Astrocyte of the hippocampus (primary cell): ENCODE results near the gene RALGPS2.
A peak's percentile ranks its signal among the peaks of the same experiment; 100 is the strongest.

Experiments
- DNase-seq: peaks from one replicate; pipeline ENCODE4 v3.0.0; 2011; ENCODE audit warnings: low read depth, low spot score

RALGPS2 gene

DNA sequence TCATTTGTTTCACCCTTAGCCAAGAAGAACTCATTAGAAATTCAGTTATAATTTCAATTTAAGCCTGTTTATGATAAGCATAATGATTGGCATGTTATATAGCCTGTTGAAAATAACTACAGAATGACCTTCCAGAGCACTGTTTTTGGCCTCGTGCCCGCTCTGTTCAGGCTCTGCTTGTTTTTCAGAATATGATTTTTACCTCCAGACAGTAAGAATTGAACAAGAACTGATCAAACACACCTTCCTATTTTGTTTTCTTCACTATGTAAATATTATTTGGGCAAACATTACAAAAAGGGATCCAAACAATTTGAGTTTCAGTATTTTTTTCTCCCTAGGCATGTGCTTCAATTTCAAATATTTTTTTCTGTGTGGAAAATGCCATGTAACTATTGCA lies 193.9 kb downstream of the RALGPS2 start:
- DNase-seq, result no peak

DNA sequence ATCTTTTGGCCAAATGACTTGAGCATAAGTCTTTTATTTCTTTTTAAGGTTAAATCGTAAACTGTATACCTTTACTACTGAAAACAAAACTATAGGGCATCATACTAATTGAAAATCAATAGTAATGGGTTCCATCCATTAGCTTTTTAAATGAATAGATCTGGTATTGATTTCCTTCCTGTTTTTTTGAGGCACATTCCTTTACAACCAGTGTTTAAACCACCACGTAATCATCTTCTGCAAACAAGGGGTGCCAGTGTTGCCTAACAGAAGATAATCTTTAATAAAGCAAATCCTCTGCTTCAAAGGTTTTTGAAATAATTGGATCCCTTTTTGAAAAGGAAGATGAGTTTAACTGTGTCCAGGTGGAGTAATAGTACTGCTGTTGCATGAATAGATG lies 194.5 kb downstream of the RALGPS2 start:
- DNase-seq, result no peak

DNA sequence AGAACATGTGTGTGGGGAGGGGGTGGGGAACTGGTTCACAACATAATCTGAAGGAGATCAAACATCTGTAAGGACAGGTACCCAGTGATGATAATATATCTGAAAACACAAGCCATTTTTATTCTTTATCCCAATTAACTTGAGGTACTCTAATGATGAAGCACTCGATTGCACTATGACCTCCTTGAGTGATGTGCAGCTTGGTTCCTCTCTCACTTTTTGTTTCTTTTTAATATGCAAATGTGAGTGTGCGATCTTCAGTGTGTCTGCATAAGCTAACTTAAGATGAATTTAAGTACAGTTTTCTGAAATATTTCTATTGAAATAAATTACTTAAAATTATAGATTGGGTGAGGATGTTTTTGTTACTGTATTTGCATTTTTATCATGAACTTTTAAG lies 196.5 kb downstream of the RALGPS2 start:
- DNase-seq, result no peak

DNA sequence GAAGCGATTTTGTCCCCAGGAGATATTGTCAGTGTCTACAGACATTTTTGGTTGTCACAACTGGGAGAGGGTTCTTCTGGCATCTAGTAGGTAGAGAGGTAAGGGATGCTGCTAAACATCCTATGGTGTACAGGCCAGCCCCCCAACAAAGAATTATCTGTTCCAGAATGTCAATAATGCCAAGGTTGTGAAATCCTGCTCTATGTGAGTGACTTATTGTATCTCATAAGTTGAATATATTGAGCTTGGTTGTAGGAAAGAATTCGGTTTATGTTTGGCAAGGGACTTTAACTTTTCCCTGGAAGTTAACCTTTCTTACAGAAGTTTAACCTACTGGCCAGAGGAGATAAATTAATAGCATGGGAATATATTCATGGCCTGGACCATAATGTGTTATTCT lies 198.5 kb downstream of the RALGPS2 start:
- DNase-seq, result no peak

DNA sequence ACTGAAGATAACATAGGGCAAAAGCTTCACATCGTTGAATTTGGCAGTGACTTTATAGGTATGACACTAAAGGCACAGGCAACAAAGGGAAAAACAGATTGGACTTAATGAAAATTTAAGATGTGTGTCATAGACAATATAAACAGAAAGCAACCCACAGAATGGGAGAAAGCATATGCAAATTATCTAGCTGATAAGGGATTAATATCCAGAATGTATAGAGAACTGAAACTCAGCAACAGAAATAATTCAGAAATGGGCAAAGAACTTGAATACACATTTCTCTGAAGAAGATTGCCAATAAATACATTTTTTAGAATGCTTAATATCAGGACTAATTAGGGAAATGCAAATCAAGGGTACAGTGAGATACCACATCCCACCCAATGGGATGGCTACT lies 201.0 kb downstream of the RALGPS2 start:
- no peak for DNase-seq

DNA sequence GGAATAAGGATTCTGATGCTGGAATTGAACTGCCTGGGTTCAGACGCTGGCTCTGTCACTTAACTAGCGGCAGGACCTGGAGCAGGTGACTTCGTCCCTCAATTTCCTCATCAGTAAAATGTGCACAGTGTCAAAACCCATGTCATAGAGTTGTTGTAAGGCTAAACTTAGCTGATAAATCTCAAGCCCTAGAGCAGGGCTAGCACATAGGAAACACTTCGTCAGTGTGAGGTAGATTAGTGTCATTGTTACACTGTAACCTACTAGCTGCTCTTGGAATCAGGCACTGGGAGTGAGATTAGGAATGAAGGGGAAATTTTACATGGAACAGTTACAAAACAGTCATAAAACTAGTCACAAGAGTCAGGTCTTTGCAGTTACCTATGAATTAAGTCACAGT lies 202.0 kb downstream of the RALGPS2 start:
- no peak for DNase-seq

DNA sequence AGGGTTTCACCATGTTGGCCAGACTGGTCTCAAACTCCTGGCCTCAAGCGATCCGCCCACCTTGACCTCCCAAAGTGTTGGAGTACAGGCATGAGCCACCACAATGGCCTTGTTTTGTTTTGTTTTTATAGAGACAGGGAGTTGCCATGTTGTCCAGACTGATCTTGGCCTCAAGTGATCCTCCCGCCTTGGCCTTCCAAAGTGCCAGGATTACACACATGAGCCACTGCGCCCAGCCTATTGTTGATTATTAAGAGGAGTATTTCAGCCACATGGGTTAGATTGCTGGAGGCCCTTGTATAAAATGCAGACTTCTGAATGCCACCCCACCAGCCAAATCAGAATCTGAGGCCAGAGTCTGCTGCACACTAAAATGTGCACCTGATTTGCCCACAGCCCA lies 203.0 kb downstream of the RALGPS2 start:
- DNase-seq, result no peak

DNA sequence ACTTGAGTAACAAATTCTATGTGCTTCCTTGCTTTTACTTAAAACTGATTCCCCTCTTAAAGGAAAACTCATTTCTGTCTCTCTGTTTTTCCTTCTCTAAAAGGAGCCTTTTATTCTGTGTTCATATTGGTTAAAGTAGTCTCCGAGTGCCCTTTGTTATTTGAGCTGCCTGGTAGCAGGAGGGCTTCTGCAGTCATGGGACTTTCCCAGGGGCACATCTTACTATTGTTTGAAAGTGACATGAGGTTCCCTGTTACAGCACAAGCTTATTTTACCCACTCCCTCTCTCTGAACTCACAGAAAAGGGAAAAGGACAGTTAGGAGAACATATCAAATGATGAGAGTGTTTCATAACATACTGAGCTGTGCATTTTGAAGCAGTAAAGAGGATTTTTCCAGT lies 203.9 kb downstream of the RALGPS2 start:
- DNase-seq, result no peak

DNA sequence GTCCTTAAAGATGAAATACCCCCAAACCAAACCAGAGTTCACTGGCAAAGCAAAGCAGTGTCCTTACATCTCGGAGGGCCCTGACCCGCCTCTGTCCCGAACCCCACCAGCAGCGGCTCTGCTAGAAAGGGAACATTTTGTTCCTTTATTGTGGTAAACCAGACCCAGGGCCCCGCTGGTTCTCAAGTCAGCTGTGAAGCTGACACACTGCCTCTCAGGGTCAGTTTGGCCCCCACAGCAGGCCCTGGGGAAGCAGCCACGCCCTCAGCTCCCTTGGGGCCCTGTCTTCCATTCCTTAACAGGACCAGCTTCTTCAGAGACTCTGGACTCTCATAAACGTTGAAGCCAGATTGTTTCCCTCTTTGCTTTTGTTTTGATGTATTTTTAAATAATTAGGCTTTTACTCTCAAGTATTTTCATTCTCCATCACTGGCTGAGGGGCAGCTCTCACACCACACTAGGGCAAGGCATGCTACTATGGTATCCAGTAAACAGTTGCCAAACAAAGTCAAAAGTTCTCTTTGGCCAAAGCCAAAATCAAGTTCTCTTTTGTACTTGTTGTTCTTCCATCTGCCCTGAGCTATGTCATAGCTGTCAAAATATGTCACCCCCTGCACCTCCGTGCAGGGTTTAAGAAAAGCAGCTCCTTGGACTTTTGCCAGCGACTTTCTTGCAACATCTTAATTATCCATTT lies 207.0 kb downstream of the RALGPS2 start:
- peak; percentile 86 for DNase-seq

DNA sequence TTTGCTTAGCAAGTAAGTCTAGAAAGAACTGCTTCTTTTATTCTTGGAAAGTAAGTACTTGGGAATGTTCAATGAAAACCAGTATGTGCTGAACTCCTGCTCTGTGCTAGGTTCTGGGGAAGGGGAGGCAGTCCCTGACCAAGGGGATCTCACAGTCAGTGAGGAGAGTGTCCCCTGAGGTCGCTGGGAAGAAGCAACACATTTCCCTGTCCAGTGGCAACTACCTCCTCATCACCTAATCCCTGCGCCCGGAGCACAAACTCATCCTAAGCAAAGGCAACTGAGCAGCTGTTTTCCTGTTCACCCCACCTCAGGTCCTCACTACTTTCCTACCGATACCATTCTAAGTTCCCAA lies 207.5 kb downstream of the RALGPS2 start:
- no peak for DNase-seq

DNA sequence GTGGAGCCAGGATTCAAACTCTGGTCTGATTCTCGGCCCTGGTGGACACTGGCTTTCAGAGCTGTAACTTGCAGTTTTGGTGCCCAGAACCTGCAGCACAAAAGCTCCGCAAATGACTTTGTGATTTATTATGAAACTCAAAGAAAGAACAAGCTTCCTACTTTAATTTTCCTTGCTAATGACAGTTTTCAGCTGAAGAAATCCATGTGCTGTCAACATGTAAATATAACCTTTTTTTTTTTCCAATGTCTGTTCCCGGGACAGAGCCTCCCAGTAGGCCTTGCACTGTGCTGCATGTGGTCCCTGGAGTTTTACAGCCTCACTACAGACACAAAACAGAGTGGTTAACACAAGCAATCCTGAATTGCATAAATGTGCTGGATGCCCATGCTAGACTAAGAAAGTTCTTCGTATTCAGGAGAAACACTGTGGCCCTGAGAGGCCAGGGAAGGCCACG lies 208.1 kb downstream of the RALGPS2 start:
- DNase-seq, result no peak

DNA sequence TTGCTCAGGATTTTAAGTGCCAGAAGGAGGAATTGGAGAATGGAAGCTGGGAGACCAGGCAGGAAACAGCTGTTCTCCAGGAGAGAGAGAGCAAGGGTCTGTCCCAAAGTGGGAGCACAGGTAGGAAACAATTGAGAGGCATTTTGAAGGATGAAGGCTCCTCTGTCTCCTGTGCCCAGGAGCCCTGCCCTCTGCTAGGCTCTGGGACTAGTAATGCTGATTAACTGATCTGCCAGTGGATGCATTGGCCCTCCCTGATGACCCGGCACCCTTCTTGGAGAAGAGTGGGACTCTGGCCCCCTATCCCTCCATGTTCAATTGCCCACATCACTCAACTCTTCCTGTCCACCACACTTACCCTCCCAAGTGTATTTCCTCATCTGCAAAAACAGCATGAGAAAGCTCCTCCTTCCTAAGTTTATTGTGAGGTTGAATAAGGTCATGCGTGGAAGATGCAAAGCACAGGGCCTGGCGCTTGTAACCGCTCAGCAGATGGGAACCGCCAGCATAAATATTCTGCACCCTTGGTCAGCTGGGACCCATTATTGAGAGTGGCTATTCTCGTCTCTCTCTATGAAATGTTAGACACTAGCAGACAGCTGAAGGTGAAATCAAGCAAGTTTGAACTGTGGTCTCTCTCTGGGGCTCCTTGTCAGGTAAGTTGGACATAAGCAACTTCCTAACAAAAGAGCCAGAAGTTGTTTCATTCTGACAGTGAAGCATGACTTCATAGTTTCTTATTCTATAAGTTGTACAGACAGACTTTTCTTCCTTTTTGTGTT lies 208.9 kb downstream of the RALGPS2 start:
- DNase-seq, result no peak

DNA sequence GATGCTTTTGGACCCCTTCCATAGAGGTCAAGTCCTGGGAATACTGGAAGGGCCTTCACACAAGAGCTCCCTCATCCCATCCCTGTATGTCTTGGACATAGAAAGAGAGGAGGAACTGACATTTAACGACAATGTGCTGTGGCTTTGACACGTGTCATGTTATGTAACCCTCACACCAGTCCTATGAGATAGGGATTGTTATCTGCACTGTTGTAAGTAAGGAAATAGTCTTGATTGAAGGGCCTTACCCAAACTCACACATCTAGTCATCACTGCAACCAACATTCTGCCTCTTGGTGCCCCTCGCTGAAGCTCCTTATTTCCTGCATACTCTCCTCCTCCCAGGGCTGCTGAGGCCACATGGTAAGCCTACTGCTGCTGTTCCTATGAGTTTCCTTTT lies 209.5 kb downstream of the RALGPS2 start:
- DNase-seq, result no peak

DNA sequence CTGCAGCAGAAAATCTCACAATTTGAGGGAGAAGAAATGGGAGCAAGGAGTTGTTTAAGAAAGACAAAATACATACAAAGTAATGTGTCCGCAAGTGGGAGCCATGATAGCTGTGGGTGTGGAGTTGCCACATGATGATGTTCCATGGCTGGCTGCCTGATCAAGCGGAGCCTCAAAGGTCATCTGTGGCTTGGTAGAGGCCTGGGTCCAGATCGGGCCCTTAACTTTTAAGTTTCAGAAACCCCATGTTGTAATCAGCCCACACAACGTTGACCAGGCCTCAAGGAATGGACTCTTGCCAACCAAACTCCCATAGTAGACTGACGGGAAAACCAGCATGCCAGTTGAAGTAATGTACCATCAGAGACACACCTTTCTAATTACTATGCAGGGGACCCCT lies 210.6 kb downstream of the RALGPS2 start:
- no peak for DNase-seq

DNA sequence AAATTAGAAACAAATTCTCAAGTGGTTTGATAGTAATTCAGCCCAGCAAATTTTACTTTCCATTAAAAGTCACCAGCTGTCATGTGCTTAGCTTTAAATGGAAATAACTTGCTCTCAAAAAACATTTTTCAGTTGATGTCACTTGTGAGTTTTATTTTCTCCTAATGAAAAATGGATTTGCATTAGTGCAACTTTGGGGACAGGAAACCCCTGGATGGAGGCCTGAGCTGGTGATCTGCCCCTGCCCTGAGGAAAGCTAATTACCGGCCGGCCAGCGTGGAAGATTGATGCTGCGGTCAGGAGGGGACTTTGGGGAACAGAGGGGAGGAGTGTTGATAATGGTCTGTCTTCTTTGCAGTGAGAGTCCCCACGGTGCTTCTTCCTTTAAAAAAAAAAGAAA lies 212.7 kb downstream of the RALGPS2 start:
- DNase-seq, result no peak

DNA sequence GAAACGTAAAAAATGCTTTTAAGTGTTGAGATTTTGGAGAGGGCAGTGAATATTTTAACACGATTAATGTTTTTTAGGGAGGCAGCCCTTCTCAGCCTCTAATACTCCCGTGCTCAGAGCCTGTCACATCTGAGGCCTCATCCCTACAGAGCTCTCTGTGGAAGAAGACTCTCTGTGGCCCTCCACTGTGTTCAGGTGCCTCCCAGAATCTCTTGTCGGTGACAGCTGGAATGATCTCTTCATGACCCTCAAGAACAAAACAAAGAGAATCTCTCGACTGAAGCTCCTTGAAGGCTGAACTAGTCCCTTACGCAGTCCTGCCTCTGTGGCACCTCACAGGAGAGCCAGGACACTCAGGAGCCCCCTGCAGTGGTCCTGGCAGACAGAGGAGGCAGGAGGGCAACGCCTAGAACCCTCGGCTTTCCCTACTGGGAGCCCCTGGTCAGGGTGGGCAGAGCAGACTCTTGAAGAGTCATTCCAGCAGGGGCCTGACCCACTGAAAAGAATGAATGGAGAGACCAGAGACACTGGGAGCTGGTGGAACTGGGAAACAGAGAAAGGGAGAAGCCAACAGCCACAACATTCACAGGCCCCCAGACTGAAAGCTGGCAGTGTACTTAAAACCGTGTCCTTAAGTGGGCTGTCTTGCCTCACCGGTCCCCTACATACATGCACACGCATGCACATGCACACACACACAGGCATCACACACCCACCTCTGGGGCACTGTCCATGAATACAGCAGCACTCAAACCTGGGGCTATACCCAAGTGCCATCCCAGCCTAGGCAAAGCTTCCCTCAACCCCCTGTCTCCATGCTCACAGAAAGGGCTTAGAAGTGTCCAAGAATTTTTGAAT lies 213.3 kb downstream of the RALGPS2 start:
- DNase-seq, result peak; percentile 12

DNA sequence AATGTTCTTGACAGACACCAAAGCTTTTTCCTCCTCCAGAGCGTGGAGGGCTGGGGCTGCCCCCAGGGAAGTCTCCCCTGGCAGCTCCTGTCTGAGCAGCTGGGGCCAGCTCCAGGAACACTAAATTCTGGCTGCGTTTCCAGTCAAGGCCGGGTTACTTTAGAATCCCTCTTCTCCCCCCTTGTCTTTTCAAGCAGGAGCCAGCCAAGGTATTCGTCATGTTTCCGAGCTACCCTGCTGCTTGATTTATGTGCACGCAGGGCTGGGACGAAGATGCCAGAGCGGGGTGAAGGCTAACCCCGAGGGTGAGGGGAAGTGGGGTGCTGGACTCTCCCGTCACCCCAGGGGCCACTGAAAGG lies 213.9 kb downstream of the RALGPS2 start:
- peak; percentile 77 for DNase-seq

DNA sequence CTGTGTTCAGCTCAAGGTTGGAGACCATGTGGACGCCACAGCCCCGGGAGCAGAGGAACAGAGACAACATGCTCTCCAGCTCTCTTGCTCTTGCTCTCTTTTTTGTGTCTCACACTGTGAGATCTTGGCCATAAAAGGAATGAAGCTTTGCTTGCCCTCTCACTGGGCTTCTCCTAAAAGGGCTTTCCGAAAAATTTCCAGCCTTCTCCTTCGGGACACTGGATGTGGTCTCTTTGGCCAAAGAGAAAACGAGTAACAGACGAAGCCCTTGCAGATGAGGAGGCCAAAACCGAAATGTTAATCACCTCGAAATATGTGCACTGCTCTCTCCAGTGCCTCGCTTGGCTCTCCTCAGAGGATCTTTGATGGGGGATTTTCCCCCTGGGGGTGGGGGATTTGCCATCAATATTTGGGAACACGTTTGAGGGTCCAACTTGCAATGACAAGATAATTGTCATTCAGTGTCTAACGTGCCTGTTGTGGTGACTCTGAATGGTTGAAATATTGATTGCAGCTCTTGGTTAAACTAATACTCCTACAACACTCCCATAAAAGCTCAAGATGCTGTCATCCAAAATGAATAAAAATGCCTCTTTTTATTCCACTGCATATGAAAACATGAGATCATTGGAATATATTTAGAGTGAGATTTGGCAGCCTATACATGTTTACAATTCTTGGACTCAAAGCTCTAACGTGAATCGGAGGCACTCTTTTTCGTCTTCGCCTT lies 214.5 kb downstream of the RALGPS2 start:
- no peak for DNase-seq

DNA sequence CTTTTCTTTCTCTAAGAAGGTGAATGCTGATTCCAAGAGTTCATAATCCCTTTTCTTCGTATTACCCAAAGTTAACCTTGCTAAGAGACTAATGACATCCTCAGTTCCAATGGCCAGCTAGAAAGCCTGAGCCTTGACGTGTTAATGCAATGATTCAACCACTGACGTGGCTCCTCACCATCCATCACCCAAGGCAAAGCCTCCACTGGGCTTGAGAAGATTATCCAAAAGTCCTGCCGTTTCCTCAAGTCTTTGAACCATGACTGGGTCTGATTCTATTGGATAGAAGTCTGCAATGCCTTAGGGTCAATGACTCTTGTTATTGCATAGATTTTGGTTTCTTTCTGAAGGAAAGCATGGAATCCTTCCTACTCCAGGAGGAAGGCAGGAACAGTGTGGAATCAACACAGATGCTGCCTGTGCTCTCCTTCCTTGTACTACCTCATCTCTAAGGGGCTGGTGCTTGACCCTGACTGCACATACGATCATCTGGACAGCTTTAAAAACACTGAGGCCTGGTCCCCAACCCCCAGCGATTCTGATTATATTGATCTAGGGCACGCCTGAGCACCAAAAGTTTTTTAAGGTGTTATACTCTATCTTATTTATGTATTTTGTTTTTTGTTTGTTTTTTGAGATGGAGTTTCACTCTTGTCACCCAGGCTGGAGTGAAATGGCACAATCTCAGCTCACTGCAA lies 215.2 kb downstream of the RALGPS2 start:
- no peak for DNase-seq

DNA sequence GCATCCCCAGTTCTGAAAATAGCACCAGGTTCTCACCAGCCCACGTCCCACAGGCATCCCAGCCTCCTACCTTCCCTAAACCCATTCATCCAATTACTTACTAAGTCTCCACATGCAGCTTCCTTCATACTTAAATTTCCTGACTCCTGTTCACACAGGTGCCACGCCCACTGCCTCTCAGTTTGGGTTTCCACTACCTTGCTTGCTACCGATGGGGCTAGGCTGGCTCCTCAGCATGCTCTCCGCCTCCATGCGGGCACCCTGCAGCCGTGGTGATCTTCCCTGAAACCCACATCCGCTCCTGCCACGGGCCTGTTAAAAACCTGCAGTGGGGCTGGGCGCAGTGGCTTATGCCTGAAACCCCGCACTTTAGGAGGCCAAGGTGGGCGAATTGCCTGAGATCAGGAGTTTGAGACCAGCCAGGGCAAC lies 216.2 kb downstream of the RALGPS2 start:
- no peak for DNase-seq

DNA sequence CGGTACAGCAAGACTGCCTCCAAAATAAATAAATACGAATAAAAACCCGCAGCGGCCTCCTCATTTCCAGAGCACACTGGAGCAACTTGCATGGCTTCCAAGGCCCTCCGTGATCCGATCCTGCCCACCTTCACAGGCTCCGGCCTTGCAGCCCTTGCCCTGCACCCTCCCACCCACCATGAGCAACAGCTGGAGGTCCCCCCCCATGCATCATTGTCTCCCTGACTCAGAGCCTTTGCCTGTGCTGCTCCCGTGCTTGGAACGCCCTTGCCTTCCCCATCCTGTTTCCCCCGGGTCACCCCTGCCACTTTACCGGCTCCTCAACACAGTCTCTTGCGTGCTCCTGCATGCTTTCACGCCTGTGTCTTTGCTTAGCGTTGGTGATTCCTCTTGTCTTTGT lies 216.8 kb downstream of the RALGPS2 start:
- DNase-seq, result no peak
